Transverse colon (tissue), 4 donors: ENCODE measurements around the gene SMIM14.

ENCODE experiments used
- POLR2A ChIP-seq: fragments of 450-650 bp; IDR thresholded peaks from one replicate; pipeline ENCODE4 v1.6.1; 2016; ENCODE audit warnings: antibody characterized with exemption, mild to moderate bottlenecking, moderate library complexity
- POLR2AphosphoS5 ChIP-seq, 3 donors: sonication (generic); formaldehyde crosslinking; IDR thresholded peaks; one replicate each; pipeline ENCODE4 v1.6.1; 2016; ENCODE audit warnings: antibody characterized with exemption in 3 of 3
- TF ChIP-seq, protein P1 (sequence below), 5 experiments: fragments of 200-600 bp in 3 of 5; fragments of 450-650 bp in 2 of 5; sonication (generic) in 3 of 5; IDR thresholded peaks; 1 replicate in 2 of 5; 2 replicates in 3 of 5; pipeline ENCODE4 v1.5.1; 2016 to 2017; ENCODE audit warnings: antibody characterized with exemption in 5 of 5, inconsistent platforms in 3 of 5, mild to moderate bottlenecking in 2 of 5, moderate library complexity in 1 of 5

DNA sequence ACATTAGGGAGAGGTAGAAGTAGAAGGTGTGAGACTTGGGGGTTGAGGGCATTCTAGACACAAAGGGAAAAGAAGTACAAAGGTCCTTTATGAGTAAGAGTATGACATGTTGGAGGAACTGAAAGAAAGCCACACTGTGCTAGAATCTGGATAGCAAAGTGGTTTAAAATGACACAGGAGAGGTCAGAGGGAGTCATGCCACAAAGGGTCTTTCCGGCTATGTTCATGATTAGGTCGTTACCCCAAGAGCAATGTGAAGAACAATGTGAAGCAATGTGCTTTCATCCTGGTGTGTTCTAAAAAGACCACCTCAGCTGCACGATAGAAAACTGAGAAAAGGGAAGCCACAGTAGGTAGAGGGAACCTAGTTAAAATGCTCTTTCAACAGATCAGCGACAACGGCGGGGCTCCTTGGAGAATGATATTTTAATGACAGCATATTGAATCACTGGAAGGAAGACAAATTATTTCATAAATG is 29.2 kb downstream of the SMIM14 start:
- TF ChIP-seq, protein P1, sequence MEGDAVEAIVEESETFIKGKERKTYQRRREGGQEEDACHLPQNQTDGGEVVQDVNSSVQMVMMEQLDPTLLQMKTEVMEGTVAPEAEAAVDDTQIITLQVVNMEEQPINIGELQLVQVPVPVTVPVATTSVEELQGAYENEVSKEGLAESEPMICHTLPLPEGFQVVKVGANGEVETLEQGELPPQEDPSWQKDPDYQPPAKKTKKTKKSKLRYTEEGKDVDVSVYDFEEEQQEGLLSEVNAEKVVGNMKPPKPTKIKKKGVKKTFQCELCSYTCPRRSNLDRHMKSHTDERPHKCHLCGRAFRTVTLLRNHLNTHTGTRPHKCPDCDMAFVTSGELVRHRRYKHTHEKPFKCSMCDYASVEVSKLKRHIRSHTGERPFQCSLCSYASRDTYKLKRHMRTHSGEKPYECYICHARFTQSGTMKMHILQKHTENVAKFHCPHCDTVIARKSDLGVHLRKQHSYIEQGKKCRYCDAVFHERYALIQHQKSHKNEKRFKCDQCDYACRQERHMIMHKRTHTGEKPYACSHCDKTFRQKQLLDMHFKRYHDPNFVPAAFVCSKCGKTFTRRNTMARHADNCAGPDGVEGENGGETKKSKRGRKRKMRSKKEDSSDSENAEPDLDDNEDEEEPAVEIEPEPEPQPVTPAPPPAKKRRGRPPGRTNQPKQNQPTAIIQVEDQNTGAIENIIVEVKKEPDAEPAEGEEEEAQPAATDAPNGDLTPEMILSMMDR (IDR thresholded peaks at IDR 0.05), result no peak
- no peak for TF ChIP-seq POLR2AphosphoS5 (IDR thresholded peaks at IDR 0.05)
- no peak for TF ChIP-seq POLR2A
